Retinal pigment epithelial cell (primary cell): ENCODE measurements around the gene DLK2.

ENCODE experiments used
- DNase-seq: peaks from one replicate; pipeline ENCODE4 v3.0.0-alpha.2; 2010; ENCODE audit warnings: low read depth
- H3K4me3 ChIP-seq: 2 replicates; pipeline ENCODE4 v1.5.1; 2011; ENCODE audit warnings: mild to moderate bottlenecking, low read length, control low read depth, moderate library complexity
- CTCF ChIP-seq: conservative IDR thresholded peaks from 2 replicates; pipeline ENCODE4 v1.5.1; 2011; ENCODE audit warnings: low read depth, low read length, control low read depth, inconsistent platforms

Gene DLK2

GRCh38 chr6:43445576-43445975 is 9.8 kb downstream of the DLK2 start:
- H3K4me3 ChIP-seq, result no peak overlapping the region
- no peak for DNase-seq
- no peak for TF ChIP-seq CTCF

- no peak for TF ChIP-seq CTCF
- DNase-seq, result no peak
- H3K4me3 ChIP-seq, result no peak overlapping the region
Measured at GRCh38 chr6:43444582-43444981, 10.8 kb downstream of the DLK2 start.

GRCh38 chr6:43444036-43444435 is 11.3 kb downstream of the DLK2 start:
- no peak for TF ChIP-seq CTCF
- DNase-seq, result no peak
- H3K4me3 ChIP-seq, result no peak overlapping the region

GRCh38 chr6:43442935-43443334 is 12.4 kb downstream of the DLK2 start:
- no peak for DNase-seq
- TF ChIP-seq CTCF, result no peak
- no peak overlapping the region for H3K4me3 ChIP-seq

- no peak overlapping the region for H3K4me3 ChIP-seq
- TF ChIP-seq CTCF, result no peak
- DNase-seq, result no peak
Measured at GRCh38 chr6:43437700-43438099, 17.6 kb downstream of the DLK2 start.

GRCh38 chr6:43436577-43437282 is 18.6 kb downstream of the DLK2 start:
- TF ChIP-seq CTCF, result no peak
- peak; percentile 78 for DNase-seq
- no peak overlapping the region for H3K4me3 ChIP-seq

GRCh38 chr6:43435682-43436437 is 19.5 kb downstream of the DLK2 start:
- no peak for DNase-seq
- no peak overlapping the region for H3K4me3 ChIP-seq
- TF ChIP-seq CTCF, result no peak
